Hepatocyte (in vitro differentiated cells): ENCODE data around the gene SNX32. TPM values are rescaled to one million over a fixed set of nuclear protein-coding genes. Genes with fewer than 3 reads are reported as not detected.

Source experiments
- DNase-seq: peaks from one replicate; pipeline ENCODE4 v3.0.0-alpha.2; 2016; ENCODE audit warnings: low spot score
- H2AFZ ChIP-seq: fragments of 200-600 bp; sonication (generic); 2 replicates; pipeline ENCODE4 v1.6.0; 2016; ENCODE audit warnings: antibody characterized with exemption, mild to moderate bottlenecking
- H3K27ac ChIP-seq: fragments of 200-600 bp; sonication (generic); 2 replicates; pipeline ENCODE4 v1.5.1; 2016; ENCODE audit warnings: mild to moderate bottlenecking
- H3K27me3 ChIP-seq: fragments of 200-600 bp; sonication (generic); 2 replicates; pipeline ENCODE4 v1.6.1; 2016
- H3K36me3 ChIP-seq: fragments of 200-600 bp; sonication (generic); replicated peaks from 2 replicates; pipeline ENCODE4 v1.5.1; 2016; ENCODE audit warnings: low read depth; ENCODE audit not compliant: insufficient read depth
- H3K4me1 ChIP-seq: fragments of 200-600 bp; sonication (generic); 2 replicates; pipeline ENCODE4 v1.5.1; 2016; ENCODE audit warnings: mild to moderate bottlenecking, moderate library complexity; ENCODE audit not compliant: insufficient read depth
- H3K4me2 ChIP-seq: fragments of 200-600 bp; sonication (generic); 2 replicates; pipeline ENCODE4 v1.6.0; 2016
- H3K4me3 ChIP-seq: fragments of 200-600 bp; sonication (generic); 2 replicates; pipeline ENCODE4 v1.5.1; 2016; ENCODE audit warnings: mild to moderate bottlenecking
- H3K79me2 ChIP-seq: fragments of 200-600 bp; sonication (generic); 2 replicates; pipeline ENCODE4 v1.6.0; 2017; ENCODE audit warnings: mild to moderate bottlenecking
- H3K9me2 ChIP-seq: fragments of 200-600 bp; sonication (generic); replicated peaks from 2 replicates; pipeline ENCODE4 v1.6.0; 2017; ENCODE audit warnings: mild to moderate bottlenecking; ENCODE audit not compliant: insufficient read depth
- H3K9me3 ChIP-seq: fragments of 200-600 bp; sonication (generic); 2 replicates; pipeline ENCODE4 v1.5.1; 2016; ENCODE audit warnings: low read depth, mild to moderate bottlenecking
- H4K20me1 ChIP-seq: fragments of 200-600 bp; sonication (generic); 2 replicates; pipeline ENCODE4 v1.6.0; 2016; ENCODE audit warnings: mild to moderate bottlenecking; ENCODE audit not compliant: insufficient read depth, poor library complexity, severe bottlenecking
- EZH2 ChIP-seq: fragments of 200-600 bp; sonication (generic); IDR thresholded peaks from 2 replicates; pipeline ENCODE4 v1.6.1; 2016; ENCODE audit warnings: antibody characterized with exemption, mild to moderate bottlenecking, borderline replicate concordance
- EZH2phosphoT487 ChIP-seq: fragments of 200-600 bp; sonication (generic); IDR thresholded peaks from one replicate; pipeline ENCODE4 v1.6.1; 2018; ENCODE audit warnings: antibody characterized with exemption, mild to moderate bottlenecking, low read depth, moderate library complexity; ENCODE audit not compliant: unreplicated experiment, severe bottlenecking
- WGBS: methylation state at CpG from one replicate; pipeline ENCODE4 v1.1.6; 2016; ENCODE audit warnings: low lambda C conversion rate; ENCODE audit errors: missing lambda C conversion rate; 5-methylcytosine and 5-hydroxymethylcytosine counted together
- polyA plus RNA-seq: library from polyadenylated mRNA; unstranded; fragments of >200 nt; fragmentation: Nextera tagmentation; extraction: Ambion mirVana; gene quantifications from 2 replicates; pipeline ENCODE4 v1.2.1, GENCODE V29; 2016
- total RNA-seq: library from RNA; depleted of rRNA; stranded (reverse); fragments of >200 nt; gene quantifications from 2 replicates; pipeline ENCODE4 v1.2.3, GENCODE V29; 2014
- TF ChIP-seq, protein P1 (sequence below): fragments of 200-600 bp; sonication (generic); IDR thresholded peaks from 2 replicates; pipeline ENCODE4 v1.5.1; 2016; ENCODE audit warnings: antibody characterized with exemption, mild to moderate bottlenecking; ENCODE audit not compliant: poor library complexity

SNX32 gene
- total and polyA plus RNA-seq, 2 experiments from 2014 or later, result 2.9 to 5.1 TPM

DNA sequence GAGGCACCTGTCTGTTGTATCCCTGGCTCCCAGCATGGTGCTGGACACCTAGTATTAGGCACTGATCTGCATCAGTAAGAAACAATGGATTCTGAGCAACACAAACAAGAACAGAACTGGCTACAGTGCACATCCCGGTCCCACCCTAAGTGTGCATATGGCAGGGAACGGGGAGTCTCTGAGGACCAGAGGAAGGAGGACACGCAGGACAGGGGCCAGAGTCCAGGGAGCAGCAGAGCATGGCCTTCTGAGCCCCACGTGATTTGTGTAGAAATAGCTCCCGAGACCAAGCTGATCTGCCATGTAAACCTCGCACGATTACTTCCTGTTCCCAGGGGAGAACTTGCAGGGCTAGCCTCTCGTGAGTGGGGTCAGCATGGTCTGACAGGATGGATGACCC is 12.7 kb upstream of the SNX32 start:
- 73% methylated on average over 8 of the region's 8 CpGs for WGBS
- peak; percentile 65 for DNase-seq
- TF ChIP-seq EZH2 (no peak), EZH2phosphoT487 (no peak)
- TF ChIP-seq, protein P1, sequence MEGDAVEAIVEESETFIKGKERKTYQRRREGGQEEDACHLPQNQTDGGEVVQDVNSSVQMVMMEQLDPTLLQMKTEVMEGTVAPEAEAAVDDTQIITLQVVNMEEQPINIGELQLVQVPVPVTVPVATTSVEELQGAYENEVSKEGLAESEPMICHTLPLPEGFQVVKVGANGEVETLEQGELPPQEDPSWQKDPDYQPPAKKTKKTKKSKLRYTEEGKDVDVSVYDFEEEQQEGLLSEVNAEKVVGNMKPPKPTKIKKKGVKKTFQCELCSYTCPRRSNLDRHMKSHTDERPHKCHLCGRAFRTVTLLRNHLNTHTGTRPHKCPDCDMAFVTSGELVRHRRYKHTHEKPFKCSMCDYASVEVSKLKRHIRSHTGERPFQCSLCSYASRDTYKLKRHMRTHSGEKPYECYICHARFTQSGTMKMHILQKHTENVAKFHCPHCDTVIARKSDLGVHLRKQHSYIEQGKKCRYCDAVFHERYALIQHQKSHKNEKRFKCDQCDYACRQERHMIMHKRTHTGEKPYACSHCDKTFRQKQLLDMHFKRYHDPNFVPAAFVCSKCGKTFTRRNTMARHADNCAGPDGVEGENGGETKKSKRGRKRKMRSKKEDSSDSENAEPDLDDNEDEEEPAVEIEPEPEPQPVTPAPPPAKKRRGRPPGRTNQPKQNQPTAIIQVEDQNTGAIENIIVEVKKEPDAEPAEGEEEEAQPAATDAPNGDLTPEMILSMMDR, result no peak
- Histone ChIP-seq H3K36me3 (no peaks in the 10 kb centered on the region), H3K27ac (peak overlapping the region; percentile 65), H3K79me2 (peaks cover 11% of the 10 kb centered on the region), H3K9me2 (no peaks in the 10 kb centered on the region), H3K27me3 (no peaks in the 10 kb centered on the region), H3K4me3 (no peak overlapping the region), H3K4me2 (no peak overlapping the region), H2AFZ (no peak overlapping the region), H4K20me1 (no peaks in the 10 kb centered on the region), H3K9me3 (no peaks in the 10 kb centered on the region), H3K4me1 (no peaks in the 10 kb centered on the region)

DNA sequence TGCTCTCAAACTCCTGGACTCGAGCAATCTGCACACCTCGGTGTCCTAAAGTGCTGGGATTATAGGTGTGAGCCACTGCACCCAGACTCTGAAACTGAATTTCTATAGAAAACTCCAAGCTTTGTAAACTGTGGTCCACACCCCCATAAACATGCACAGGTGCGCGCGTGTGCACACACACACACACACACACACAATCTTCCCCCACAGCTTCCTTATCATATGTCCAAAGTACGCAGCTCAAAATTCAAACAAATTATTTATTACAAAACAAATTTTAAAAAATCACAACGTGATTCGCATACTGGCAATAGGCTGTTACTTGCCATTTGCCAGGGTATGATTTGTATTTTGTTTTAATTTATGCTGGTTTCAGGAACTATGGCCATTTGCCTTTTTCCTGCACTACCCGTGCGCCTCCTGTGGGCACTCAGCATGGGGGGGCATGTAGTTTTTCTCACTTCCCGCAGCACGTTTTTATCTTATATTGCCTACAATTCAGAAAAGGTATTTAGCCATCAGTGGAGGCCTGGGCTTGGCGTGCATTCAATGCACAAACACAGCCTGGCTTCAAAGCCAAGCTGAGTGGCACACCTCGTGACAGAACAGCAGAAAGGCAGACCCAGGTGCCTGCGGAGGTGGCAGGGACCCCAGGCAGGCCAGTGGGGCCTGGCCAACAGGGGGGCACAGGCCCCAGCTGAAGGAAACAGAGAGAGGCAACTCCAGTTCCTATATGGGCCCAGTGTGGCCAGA is 10.8 kb upstream of the SNX32 start:
- H3K36me3 ChIP-seq, result no peaks in the 10 kb centered on the region
- DNase-seq, result no peak
- no peaks in the 10 kb centered on the region for H3K9me3 ChIP-seq
- no peak overlapping the region for H3K4me3 ChIP-seq
- H3K4me1 ChIP-seq, result no peaks in the 10 kb centered on the region
- TF ChIP-seq EZH2phosphoT487, result no peak
- TF ChIP-seq, protein P1, result no peak
- TF ChIP-seq EZH2, result no peak
- H3K27me3 ChIP-seq, result no peaks in the 10 kb centered on the region
- H3K9me2 ChIP-seq, result no peaks in the 10 kb centered on the region
- H3K79me2 ChIP-seq, result no peaks in the 10 kb centered on the region
- 88% methylated on average over 15 of the region's 15 CpGs for WGBS
- no peak overlapping the region for H3K4me2 ChIP-seq
- no peak overlapping the region for H2AFZ ChIP-seq
- no peaks in the 10 kb centered on the region for H4K20me1 ChIP-seq
- H3K27ac ChIP-seq, result no peak overlapping the region

DNA sequence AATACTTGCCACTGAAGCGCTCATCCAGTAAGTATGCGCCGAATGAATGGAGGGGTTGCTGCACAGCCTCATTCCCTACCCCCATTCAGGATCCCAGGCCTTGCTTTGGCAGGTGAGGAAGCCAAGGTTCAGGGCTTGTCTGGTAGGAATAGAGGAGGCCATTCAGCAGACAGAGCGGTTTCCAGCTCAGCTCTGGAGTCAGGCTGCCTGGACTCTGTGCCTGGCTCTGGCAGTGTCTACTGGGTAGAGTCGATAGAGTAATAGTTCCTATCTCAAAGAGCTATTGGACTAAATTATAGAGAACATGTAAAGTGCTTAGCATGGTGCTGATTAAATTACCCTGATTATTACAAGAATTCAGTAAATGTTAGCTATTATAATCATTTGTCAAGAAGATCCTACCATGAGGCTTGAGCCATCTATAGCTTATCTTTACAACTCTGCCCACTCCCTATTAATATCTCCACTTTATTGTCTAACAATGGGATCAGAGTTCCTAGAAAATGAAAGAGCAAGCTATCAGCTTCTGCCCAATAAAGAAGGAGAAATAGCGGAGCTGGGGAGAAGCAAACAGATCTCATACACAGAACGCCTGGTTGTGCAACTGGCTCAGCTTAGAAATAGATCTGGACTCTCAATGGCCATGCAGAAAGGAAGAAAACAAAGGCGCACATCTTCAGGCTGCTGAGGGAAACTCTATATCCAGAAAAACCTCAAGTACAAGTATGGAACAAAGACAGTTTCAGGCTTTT is 6.6 kb upstream of the SNX32 start:
- DNase-seq, result no peak
- H3K4me2 ChIP-seq, result peak overlapping the region; percentile 46
- 76% methylated on average over 8 of the region's 8 CpGs for WGBS
- H3K4me1 ChIP-seq, result no peaks in the 10 kb centered on the region
- H4K20me1 ChIP-seq, result no peaks in the 10 kb centered on the region
- H3K27ac ChIP-seq, result peak overlapping the region; percentile 68
- H3K79me2 ChIP-seq, result no peaks in the 10 kb centered on the region
- H3K4me3 ChIP-seq, result no peak overlapping the region
- H3K9me3 ChIP-seq, result no peaks in the 10 kb centered on the region
- no peaks in the 10 kb centered on the region for H3K36me3 ChIP-seq
- H2AFZ ChIP-seq, result no peak overlapping the region
- TF ChIP-seq EZH2phosphoT487 (no peak), EZH2 (no peak)
- TF ChIP-seq, protein P1, result no peak
- H3K27me3 ChIP-seq, result no peaks in the 10 kb centered on the region
- H3K9me2 ChIP-seq, result no peaks in the 10 kb centered on the region
